Effector memory CD4-positive, alpha-beta T cell (primary cell): ENCODE results near the gene FBXO44.

Source experiments
- DNase-seq, 3 donors: peaks; one replicate each; pipeline ENCODE4 v3.0.0-alpha.2; 2020
- H3K27ac ChIP-seq: 2 replicates; pipeline ENCODE4 v1.7.0; 2013; ENCODE audit warnings: mild to moderate bottlenecking, low read length, moderate library complexity; ENCODE audit not compliant: insufficient read depth, poor library complexity, severe bottlenecking
- H3K27me3 ChIP-seq: replicated peaks from 2 replicates; pipeline ENCODE4 v1.7.0; 2013; ENCODE audit warnings: mild to moderate bottlenecking, low read length; ENCODE audit not compliant: insufficient read depth, control insufficient read depth, poor library complexity, severe bottlenecking
- H3K36me3 ChIP-seq: 2 replicates; pipeline ENCODE4 v1.7.0; 2013; ENCODE audit warnings: mild to moderate bottlenecking, low read length, moderate library complexity; ENCODE audit not compliant: control insufficient read depth, insufficient read depth
- H3K4me1 ChIP-seq: 2 replicates; pipeline ENCODE4 v1.7.0; 2013; ENCODE audit warnings: low read length, mild to moderate bottlenecking; ENCODE audit not compliant: control insufficient read depth, insufficient read depth, poor library complexity, severe bottlenecking
- H3K4me3 ChIP-seq: 2 replicates; pipeline ENCODE4 v1.7.0; 2013; ENCODE audit warnings: low read length, low read depth, mild to moderate bottlenecking; ENCODE audit not compliant: insufficient read depth, poor library complexity, severe bottlenecking
- H3K9me3 ChIP-seq: 2 replicates; pipeline ENCODE4 v1.7.0; 2013; ENCODE audit warnings: mild to moderate bottlenecking, low read length, moderate library complexity; ENCODE audit not compliant: control insufficient read depth

FBXO44 gene

DNA sequence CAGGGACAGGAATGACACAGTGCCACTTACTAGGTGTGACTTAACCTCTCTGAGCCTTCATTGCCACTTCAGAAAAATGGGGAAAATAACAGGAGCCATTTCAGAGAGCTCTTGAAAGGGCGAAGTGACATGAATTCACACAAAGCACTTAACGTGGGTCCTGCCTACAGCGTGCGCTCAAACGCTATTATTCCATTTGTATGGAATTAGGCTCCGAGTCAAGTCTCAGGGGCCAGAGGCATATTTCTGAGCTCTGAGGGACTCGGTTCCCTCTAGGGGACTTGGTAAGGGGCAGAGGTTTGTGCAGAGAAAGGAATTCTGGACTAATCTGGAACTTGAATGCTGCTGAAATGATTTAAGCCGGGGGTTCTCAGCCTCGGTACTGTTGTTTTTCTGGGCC is 50.9 kb downstream of the FBXO44 start:
- Histone ChIP-seq H3K4me3 (no peak overlapping the region), H3K27me3 (no peaks in the 10 kb centered on the region), H3K36me3 (no peaks in the 10 kb centered on the region), H3K9me3 (no peaks in the 10 kb centered on the region), H3K27ac (no peak overlapping the region), H3K4me1 (no peaks in the 10 kb centered on the region)
- no peak for DNase-seq

DNA sequence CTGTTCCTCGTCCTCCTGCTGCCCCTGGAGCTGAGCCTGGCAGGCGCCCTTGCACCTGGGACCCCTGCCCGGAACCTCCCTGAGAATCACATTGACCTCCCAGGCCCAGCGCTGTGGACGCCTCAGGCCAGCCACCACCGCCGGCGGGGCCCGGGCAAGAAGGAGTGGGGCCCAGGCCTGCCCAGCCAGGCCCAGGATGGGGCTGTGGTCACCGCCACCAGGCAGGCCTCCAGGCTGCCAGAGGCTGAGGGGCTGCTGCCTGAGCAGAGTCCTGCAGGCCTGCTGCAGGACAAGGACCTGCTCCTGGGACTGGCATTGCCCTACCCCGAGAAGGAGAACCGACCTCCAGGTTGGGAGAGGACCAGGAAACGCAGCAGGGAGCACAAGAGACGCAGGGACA is 51.6 kb downstream of the FBXO44 start:
- no peaks in the 10 kb centered on the region for H3K27me3 ChIP-seq
- no peak overlapping the region for H3K27ac ChIP-seq
- H3K4me3 ChIP-seq: no peak overlapping the region
- H3K36me3 ChIP-seq: no peaks in the 10 kb centered on the region
- no peak for DNase-seq
- H3K4me1 ChIP-seq: no peaks in the 10 kb centered on the region
- no peaks in the 10 kb centered on the region for H3K9me3 ChIP-seq

- H3K27me3 ChIP-seq: no peaks in the 10 kb centered on the region
- no peak for DNase-seq
- no peaks in the 10 kb centered on the region for H3K9me3 ChIP-seq
- no peaks in the 10 kb centered on the region for H3K36me3 ChIP-seq
- no peak overlapping the region for H3K4me3 ChIP-seq
- H3K4me1 ChIP-seq: no peaks in the 10 kb centered on the region
- no peak overlapping the region for H3K27ac ChIP-seq
These were observed 53.1 kb downstream of the FBXO44 start for GRCh38 chr1:11707621-11708276.

DNA sequence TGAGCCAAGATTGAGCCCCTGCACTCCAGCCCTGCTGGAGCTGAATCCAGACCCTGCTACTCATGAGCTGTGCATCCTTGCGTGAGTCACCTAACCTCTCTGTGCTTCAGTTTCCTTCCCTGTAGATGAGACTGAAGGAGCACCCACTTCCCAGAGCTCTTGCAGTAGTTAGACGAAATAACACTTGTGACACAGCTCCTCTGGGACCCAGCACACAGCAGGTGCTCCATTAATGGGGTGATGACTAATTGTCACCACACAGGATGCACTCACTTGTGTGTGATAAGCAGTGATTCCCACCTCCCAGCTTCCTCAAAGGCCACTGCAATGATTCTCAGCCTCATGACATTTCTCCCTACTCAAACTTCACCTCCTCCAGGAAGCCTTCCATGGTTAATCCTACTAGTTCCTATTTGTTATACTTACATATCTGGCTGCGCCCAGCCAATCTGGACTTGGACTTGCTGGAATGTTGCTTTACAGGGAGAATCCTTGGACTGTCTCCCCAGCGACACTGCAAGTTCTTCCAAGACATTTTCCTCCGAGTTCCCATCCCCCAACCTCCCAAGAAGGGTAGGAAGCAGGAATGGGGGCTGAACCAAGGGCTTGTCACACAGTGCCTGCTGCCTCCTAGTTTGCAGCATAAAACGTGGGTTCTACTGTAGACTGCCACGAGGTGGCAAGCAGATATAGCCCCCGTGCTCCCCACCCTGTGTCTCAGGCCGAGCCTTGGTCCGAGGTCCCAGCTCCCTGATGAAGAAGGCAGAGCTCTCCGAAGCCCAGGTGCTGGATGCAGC is 54.1 kb downstream of the FBXO44 start:
- no peaks in the 10 kb centered on the region for H3K36me3 ChIP-seq
- H3K4me1 ChIP-seq: no peaks in the 10 kb centered on the region
- H3K27ac ChIP-seq: no peak overlapping the region
- no peaks in the 10 kb centered on the region for H3K9me3 ChIP-seq
- H3K27me3 ChIP-seq: no peaks in the 10 kb centered on the region
- no peak for DNase-seq
- no peak overlapping the region for H3K4me3 ChIP-seq

DNA sequence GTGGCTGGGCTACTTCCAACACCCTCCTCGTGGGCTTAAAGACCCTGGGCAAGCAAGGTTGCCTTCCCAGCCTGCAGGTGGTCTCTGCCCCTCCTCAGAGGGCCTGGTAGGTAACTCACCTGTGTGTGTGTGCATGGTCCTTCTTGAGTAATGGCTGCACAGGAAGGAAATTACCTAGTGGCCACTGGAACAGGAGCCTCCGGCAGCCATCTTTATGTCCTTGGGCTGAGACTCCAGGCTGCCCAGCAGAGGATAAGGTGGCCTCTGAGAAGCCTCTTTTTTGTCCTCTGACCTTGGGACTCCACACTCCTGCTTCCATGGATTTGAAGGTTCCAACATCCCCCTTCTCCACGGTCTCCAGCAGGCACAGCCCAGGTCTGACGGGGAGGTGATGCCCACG is 56.8 kb downstream of the FBXO44 start:
- H3K36me3 ChIP-seq: no peaks in the 10 kb centered on the region
- H3K4me1 ChIP-seq: no peaks in the 10 kb centered on the region
- no peaks in the 10 kb centered on the region for H3K27me3 ChIP-seq
- no peak overlapping the region for H3K27ac ChIP-seq
- no peak for DNase-seq
- H3K9me3 ChIP-seq: no peaks in the 10 kb centered on the region
- H3K4me3 ChIP-seq: no peak overlapping the region

- H3K36me3 ChIP-seq: no peaks in the 10 kb centered on the region
- H3K4me1 ChIP-seq: no peaks in the 10 kb centered on the region
- H3K4me3 ChIP-seq: no peak overlapping the region
- H3K27ac ChIP-seq: no peak overlapping the region
- H3K9me3 ChIP-seq: no peaks in the 10 kb centered on the region
- DNase-seq: no peak
- no peaks in the 10 kb centered on the region for H3K27me3 ChIP-seq
These were observed 57.6 kb downstream of the FBXO44 start for GRCh38 chr1:11712285-11712684.
